C4-2B (cell line): ENCODE results near the gene TMEM220.

Source experiments
- ZFX ChIP-seq: fragments of 450-650 bp; IDR thresholded peaks from 2 replicates; pipeline ENCODE4 v1.6.1; 2017
- TF ChIP-seq, protein P1 (sequence below): fragments of 450-650 bp; conservative IDR thresholded peaks from 2 replicates; pipeline ENCODE4 v1.5.1; 2017; ENCODE audit warnings: mild to moderate bottlenecking

DNA sequence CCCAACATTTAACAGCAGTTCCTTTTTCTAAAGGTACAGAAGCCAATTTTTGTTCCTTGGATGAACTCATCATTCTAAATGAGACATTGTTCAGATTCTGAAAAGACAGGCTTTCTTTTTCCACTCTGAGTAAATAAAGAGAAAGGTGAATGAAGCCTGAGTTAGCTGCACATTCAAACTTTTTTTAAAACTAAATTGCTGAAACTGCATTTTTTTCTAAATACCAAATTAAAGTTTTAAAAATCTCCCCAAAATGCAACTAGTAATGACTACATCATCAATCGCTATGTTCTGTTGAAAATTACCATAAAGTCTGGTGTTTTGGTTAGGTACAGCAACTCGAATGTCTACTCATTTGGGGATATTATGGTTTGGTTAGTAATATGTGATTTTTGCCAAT, 42.3 kb downstream of the TMEM220 start:
- TF ChIP-seq, protein P1, sequence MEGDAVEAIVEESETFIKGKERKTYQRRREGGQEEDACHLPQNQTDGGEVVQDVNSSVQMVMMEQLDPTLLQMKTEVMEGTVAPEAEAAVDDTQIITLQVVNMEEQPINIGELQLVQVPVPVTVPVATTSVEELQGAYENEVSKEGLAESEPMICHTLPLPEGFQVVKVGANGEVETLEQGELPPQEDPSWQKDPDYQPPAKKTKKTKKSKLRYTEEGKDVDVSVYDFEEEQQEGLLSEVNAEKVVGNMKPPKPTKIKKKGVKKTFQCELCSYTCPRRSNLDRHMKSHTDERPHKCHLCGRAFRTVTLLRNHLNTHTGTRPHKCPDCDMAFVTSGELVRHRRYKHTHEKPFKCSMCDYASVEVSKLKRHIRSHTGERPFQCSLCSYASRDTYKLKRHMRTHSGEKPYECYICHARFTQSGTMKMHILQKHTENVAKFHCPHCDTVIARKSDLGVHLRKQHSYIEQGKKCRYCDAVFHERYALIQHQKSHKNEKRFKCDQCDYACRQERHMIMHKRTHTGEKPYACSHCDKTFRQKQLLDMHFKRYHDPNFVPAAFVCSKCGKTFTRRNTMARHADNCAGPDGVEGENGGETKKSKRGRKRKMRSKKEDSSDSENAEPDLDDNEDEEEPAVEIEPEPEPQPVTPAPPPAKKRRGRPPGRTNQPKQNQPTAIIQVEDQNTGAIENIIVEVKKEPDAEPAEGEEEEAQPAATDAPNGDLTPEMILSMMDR = no peak
- no peak for TF ChIP-seq ZFX
